GM12875 (cell line): Measurements from ENCODE around the gene ARF1.

Experiments used
- H3K4me3 ChIP-seq: one replicate; pipeline ENCODE4 v1.5.1; 2011; ENCODE audit warnings: low read depth, low read length, control low read depth
- TF ChIP-seq, protein P1 (sequence below): IDR thresholded peaks from 2 replicates; pipeline ENCODE4 v1.5.1; 2011; ENCODE audit warnings: low read depth, mild to moderate bottlenecking, control low read depth, inconsistent platforms, low read length, moderate library complexity, borderline replicate concordance; ENCODE audit not compliant: insufficient read depth

ARF1 gene

DNA sequence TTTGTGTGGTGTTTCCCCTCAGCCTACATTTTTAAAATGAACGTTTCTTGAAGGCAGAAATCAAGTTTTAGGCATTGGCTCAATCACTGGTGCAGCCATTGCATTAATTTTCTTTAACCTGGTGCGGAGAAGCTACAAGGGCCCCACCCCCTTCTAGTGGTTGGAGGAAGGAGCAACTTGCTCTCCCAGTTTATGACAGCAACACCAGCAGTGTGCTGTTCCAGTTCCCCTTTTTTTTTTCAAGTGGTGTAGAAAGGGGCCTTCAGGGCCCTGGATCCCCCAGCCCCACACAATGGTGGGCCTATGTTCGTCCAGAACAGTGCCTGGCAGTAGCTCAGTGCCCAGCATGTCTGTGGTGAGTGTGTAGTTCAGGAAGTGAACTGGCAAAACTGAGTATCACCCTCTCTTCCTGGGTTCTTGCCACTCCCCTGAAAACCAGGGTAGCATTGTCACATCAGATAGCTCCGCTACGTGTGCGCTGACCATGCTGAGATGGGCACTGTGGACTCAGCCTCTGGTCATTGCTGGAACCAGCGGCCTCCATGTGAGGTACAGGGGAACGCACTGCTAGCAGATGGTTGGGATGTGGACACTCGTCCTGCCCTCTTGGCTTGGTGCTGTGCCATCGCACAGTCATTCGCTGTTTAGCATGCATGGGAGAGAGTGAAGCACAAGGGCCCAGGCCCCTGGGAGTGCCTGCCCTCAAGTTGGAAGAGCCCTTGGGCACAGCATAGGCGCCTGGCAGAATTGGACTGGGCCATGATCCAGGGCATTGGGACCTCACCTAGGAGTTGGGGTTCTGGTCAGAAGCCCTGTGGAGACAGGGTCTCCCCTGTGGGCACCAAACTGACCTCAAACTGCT, 7.2 kb downstream of the ARF1 start:
- TF ChIP-seq, protein P1, sequence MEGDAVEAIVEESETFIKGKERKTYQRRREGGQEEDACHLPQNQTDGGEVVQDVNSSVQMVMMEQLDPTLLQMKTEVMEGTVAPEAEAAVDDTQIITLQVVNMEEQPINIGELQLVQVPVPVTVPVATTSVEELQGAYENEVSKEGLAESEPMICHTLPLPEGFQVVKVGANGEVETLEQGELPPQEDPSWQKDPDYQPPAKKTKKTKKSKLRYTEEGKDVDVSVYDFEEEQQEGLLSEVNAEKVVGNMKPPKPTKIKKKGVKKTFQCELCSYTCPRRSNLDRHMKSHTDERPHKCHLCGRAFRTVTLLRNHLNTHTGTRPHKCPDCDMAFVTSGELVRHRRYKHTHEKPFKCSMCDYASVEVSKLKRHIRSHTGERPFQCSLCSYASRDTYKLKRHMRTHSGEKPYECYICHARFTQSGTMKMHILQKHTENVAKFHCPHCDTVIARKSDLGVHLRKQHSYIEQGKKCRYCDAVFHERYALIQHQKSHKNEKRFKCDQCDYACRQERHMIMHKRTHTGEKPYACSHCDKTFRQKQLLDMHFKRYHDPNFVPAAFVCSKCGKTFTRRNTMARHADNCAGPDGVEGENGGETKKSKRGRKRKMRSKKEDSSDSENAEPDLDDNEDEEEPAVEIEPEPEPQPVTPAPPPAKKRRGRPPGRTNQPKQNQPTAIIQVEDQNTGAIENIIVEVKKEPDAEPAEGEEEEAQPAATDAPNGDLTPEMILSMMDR: no peak
- H3K4me3 ChIP-seq: no peak overlapping the region

- H3K4me3 ChIP-seq: no peak overlapping the region
- TF ChIP-seq, protein P1: no peak
Observed at GRCh38 chr1:228090613-228091081, 8.1 kb downstream of the ARF1 start.

- no peak overlapping the region for H3K4me3 ChIP-seq
- TF ChIP-seq, protein P1: no peak
Observed at GRCh38 chr1:228091084-228091483, 8.6 kb downstream of the ARF1 start.

GRCh38 chr1:228092342-228093049, 10.0 kb downstream of the ARF1 start:
- TF ChIP-seq, protein P1: no peak
- H3K4me3 ChIP-seq: no peak overlapping the region

DNA sequence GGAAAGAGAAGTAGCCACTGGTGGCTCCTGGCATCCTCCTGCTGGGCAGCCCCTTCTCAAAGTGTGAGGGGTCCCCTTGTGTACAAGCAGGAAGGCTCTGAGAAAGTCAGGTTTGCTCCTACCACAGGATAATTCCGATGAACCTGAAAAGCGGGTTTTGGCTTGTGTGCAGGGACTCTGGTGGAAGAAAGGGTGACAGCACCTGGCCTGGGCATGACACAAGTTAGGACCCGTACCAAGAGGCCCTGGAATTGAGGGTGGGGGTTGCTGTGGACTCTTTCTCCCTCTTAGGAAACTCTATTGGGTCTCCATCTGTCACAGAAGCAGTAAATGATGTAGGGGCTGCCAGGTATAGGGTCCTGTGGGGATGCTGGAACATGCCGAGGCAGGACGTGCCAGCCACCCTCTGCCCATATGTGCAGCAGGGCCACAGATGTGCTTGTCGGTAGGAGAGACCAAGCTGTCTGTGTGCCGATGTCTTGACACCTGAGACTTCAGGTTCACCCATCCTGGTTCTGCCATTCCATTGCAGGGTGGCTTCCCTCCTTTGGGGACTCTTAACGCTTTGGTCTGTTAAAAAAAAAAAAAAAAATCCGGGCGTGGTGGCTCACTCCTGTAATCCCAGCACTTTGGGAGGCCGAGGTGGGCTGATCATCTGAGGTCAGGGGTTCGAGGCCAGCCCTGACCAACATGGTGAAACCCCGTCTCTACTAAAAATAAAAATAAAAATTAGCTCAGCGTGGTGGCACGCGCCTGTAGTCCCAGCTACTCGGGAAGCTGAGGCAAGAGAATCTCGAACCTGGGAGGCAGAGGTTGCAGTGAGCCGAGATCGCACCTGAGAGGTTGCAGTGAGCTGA, 10.8 kb downstream of the ARF1 start:
- no peak overlapping the region for H3K4me3 ChIP-seq
- TF ChIP-seq, protein P1: no peak

DNA sequence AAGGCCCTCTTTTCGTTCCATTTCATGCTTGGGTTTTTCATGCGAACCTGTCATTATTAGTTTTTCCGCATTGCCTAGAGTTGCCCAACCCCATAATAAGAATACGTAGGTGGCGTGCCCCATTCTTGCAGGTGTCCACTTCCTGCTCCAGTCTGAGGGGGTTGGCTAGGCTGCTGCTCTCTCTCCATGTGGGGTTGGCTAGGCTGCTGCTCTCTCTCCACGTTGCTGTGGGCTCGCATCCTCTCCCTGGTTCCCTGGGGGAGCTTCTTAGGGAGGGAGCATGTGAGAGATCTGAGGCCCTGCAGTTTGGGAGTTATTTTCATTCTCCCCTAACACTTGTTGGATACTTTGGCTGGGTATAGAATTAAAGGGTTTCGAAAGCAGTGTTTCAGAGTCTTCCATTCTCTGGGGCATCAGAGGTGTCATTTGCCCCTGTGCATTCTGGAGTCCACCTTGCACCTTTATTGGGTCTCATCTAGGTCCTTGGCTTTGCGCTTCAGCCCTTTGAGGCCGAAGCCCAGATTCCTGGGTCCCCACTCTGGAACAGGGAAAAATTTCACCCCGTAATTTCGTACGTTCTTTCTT, 12.0 kb downstream of the ARF1 start:
- TF ChIP-seq, protein P1: no peak
- no peak overlapping the region for H3K4me3 ChIP-seq
